ES-I3 (cell line): ENCODE results near the gene ZDHHC14.
"Not testable (repeated sequence)": the region's sequence is repeated elsewhere in the genome, so short reads cannot be mapped to it uniquely, and the experiment has no call there.

Source experiments
- H3K36me3 ChIP-seq: 2 replicates; pipeline ENCODE4 v1.6.1; 2013; ENCODE audit warnings: mild to moderate bottlenecking, low read length, control low read depth, moderate library complexity; ENCODE audit not compliant: insufficient read depth
- H3K4me1 ChIP-seq: 2 replicates; pipeline ENCODE4 v1.6.1; 2013; ENCODE audit warnings: mild to moderate bottlenecking, control low read depth, low read length; ENCODE audit not compliant: insufficient read depth
- H3K9ac ChIP-seq: 2 replicates; pipeline ENCODE4 v1.6.1; 2013; ENCODE audit warnings: low read depth, mild to moderate bottlenecking, low read length, moderate library complexity
- H3K9me3 ChIP-seq: 2 replicates; pipeline ENCODE4 v1.6.1; 2013; ENCODE audit warnings: mild to moderate bottlenecking, low read length, moderate library complexity; ENCODE audit not compliant: control insufficient read depth, insufficient read depth

Gene ZDHHC14

GRCh38 chr6:157406661-157407060, 25.7 kb downstream of the ZDHHC14 start:
- Histone ChIP-seq H3K4me1 (peaks cover 26% of the 10 kb centered on the region), H3K9ac (no peak overlapping the region), H3K36me3 (no peaks in the 10 kb centered on the region), H3K9me3 (no peaks in the 10 kb centered on the region)

- Histone ChIP-seq H3K9me3 (no peaks in the 10 kb centered on the region), H3K4me1 (peaks cover 26% of the 10 kb centered on the region), H3K36me3 (no peaks in the 10 kb centered on the region), H3K9ac (no peak overlapping the region)
Measured at GRCh38 chr6:157407646-157408045, 26.7 kb downstream of the ZDHHC14 start.

- H3K9ac ChIP-seq, H3K36me3 ChIP-seq, H3K9me3 ChIP-seq: not testable (repeated sequence)
- peaks cover 23% of the 10 kb centered on the region for H3K4me1 ChIP-seq
Measured at GRCh38 chr6:157408427-157408826, 27.4 kb downstream of the ZDHHC14 start.

- peaks cover 19% of the 10 kb centered on the region for H3K4me1 ChIP-seq
- no peaks in the 10 kb centered on the region for H3K36me3 ChIP-seq
- no peak overlapping the region for H3K9ac ChIP-seq
- no peaks in the 10 kb centered on the region for H3K9me3 ChIP-seq
Measured at GRCh38 chr6:157410045-157410444, 29.1 kb downstream of the ZDHHC14 start.

- no peaks in the 10 kb centered on the region for H3K9me3 ChIP-seq
- no peak overlapping the region for H3K9ac ChIP-seq
- H3K36me3 ChIP-seq = no peaks in the 10 kb centered on the region
- H3K4me1 ChIP-seq = peaks cover 14% of the 10 kb centered on the region
Measured at GRCh38 chr6:157411368-157411767, 30.4 kb downstream of the ZDHHC14 start.

- Histone ChIP-seq H3K4me1 (no peaks in the 10 kb centered on the region), H3K9me3 (no peaks in the 10 kb centered on the region), H3K9ac (no peak overlapping the region), H3K36me3 (no peaks in the 10 kb centered on the region)
Measured at GRCh38 chr6:157412791-157413190, 31.8 kb downstream of the ZDHHC14 start.

GRCh38 chr6:157420497-157420896, 39.5 kb downstream of the ZDHHC14 start:
- H3K36me3 ChIP-seq = no peaks in the 10 kb centered on the region
- no peak overlapping the region for H3K9ac ChIP-seq
- no peaks in the 10 kb centered on the region for H3K9me3 ChIP-seq
- peaks cover 9% of the 10 kb centered on the region; the same call in 1 of the 2 replicates for H3K4me1 ChIP-seq

GRCh38 chr6:157424491-157425020, 43.6 kb downstream of the ZDHHC14 start:
- Histone ChIP-seq H3K36me3 (no peaks in the 10 kb centered on the region), H3K4me1 (peaks cover 23% of the 10 kb centered on the region), H3K9me3 (no peaks in the 10 kb centered on the region), H3K9ac (no peak overlapping the region)

GRCh38 chr6:157427969-157428368, 47.0 kb downstream of the ZDHHC14 start:
- H3K4me1 ChIP-seq = peaks cover 27% of the 10 kb centered on the region
- no peaks in the 10 kb centered on the region for H3K9me3 ChIP-seq
- no peak overlapping the region for H3K9ac ChIP-seq
- H3K36me3 ChIP-seq = no peaks in the 10 kb centered on the region

GRCh38 chr6:157428427-157429202, 47.6 kb downstream of the ZDHHC14 start:
- Histone ChIP-seq H3K4me1 (peaks cover 25% of the 10 kb centered on the region), H3K36me3 (no peaks in the 10 kb centered on the region), H3K9me3 (no peaks in the 10 kb centered on the region), H3K9ac (no peak overlapping the region)

GRCh38 chr6:157429248-157429647, 48.3 kb downstream of the ZDHHC14 start:
- Histone ChIP-seq H3K9ac (no peak overlapping the region), H3K9me3 (no peaks in the 10 kb centered on the region), H3K36me3 (no peaks in the 10 kb centered on the region), H3K4me1 (peaks cover 19% of the 10 kb centered on the region)

GRCh38 chr6:157430834-157431233, 49.8 kb downstream of the ZDHHC14 start:
- peaks cover 18% of the 10 kb centered on the region for H3K4me1 ChIP-seq
- no peaks in the 10 kb centered on the region for H3K9me3 ChIP-seq
- H3K9ac ChIP-seq = no peak overlapping the region

GRCh38 chr6:157432231-157432891, 51.4 kb downstream of the ZDHHC14 start:
- Histone ChIP-seq H3K4me1 (peaks cover 21% of the 10 kb centered on the region), H3K9ac (no peak overlapping the region), H3K36me3 (no peaks in the 10 kb centered on the region), H3K9me3 (no peaks in the 10 kb centered on the region)

More at GRCh38 chr6:157430834-157431233, 49.8 kb downstream of the ZDHHC14 start:
- no peaks in the 10 kb centered on the region for H3K36me3 ChIP-seq

- H3K36me3 ChIP-seq = no peaks in the 10 kb centered on the region
- no peaks in the 10 kb centered on the region for H3K9me3 ChIP-seq
- H3K4me1 ChIP-seq = peaks cover 22% of the 10 kb centered on the region
- no peak overlapping the region for H3K9ac ChIP-seq
Measured at GRCh38 chr6:157432892-157433265, 51.9 kb downstream of the ZDHHC14 start.

- Histone ChIP-seq H3K9me3 (no peaks in the 10 kb centered on the region), H3K4me1 (peaks cover 17% of the 10 kb centered on the region), H3K9ac (no peak overlapping the region), H3K36me3 (no peaks in the 10 kb centered on the region)
Measured at GRCh38 chr6:157433678-157434081, 52.7 kb downstream of the ZDHHC14 start.
